ENCODE measurements around the gene TXNL1. TPM values are rescaled to one million over a fixed set of nuclear protein-coding genes. Genes with fewer than 3 reads are reported as not detected.

TXNL1 gene
- total RNA-seq, 1 donor from 2014 or later: 51.4 TPM

DNA sequence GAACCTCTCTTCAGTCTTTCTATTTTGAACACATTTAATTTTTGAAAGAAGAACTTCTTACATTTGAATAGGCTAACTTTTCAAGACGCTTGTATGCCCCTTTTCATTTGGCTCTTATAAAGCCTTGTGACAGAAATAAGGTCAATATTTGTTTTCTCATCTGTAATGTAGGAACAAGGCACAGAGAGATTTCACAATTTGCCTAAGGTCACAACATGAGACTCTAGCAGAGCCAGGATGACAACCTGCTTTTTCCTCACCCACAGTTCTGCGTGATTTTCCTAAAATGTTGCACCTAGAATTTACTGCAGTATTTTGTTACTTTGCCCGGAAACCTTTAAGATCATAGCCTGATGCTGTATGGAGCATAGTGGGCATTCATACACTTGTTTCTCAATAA, 67.4 kb downstream of the TXNL1 start:
- no peak overlapping the region for H3K4me3 ChIP-seq (ENCODE audit: low read depth, low read length)
- TF ChIP-seq, protein P1, sequence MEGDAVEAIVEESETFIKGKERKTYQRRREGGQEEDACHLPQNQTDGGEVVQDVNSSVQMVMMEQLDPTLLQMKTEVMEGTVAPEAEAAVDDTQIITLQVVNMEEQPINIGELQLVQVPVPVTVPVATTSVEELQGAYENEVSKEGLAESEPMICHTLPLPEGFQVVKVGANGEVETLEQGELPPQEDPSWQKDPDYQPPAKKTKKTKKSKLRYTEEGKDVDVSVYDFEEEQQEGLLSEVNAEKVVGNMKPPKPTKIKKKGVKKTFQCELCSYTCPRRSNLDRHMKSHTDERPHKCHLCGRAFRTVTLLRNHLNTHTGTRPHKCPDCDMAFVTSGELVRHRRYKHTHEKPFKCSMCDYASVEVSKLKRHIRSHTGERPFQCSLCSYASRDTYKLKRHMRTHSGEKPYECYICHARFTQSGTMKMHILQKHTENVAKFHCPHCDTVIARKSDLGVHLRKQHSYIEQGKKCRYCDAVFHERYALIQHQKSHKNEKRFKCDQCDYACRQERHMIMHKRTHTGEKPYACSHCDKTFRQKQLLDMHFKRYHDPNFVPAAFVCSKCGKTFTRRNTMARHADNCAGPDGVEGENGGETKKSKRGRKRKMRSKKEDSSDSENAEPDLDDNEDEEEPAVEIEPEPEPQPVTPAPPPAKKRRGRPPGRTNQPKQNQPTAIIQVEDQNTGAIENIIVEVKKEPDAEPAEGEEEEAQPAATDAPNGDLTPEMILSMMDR (conservative IDR thresholded peaks at IDR 0.05; ENCODE audit: low read depth, low read length): no peak
- no peak for DNase-seq (ENCODE audit: low read depth)

DNA sequence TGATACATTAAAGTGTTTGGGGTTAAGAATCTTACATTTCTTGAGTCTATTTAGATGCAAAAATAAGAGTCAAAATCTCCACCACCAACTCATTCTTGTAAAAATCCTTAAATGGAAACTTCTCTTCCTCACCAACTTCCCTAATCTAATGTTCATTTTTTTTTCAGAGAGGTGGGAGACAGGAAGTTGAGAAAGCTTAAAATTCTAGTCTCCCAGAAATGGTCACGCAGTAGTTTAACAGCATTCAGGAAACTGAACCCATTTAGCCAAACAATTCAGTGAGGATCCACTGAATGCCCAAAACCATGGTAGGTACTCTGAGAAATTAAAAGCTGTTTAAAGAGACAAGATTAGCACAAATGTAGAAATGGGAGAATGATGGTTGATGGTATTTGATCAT, 69.0 kb downstream of the TXNL1 start:
- H3K4me3 ChIP-seq (ENCODE audit: low read depth, low read length): no peak overlapping the region
- TF ChIP-seq, protein P1 (conservative IDR thresholded peaks at IDR 0.05; ENCODE audit: low read depth, low read length): no peak
- no peak for DNase-seq (ENCODE audit: low read depth)

DNA sequence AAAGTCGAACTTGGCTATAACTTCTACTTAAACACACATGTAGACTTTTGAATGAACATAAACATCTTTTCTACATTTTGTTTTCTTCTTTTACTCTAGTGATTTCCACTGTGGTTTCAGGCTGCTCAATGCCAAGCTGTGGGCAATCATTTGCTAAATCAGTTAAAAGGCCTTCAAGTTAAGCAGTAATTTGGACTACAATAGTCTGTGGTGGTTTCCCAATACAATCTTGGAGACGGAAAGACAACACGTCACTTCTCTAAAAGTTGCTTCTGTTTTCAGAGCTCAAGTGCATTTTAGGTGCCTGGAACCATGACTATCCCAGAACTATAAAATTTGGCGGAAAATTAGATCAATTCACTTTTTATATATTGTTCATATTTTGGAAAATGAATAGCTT, 69.4 kb downstream of the TXNL1 start:
- TF ChIP-seq, protein P1 (conservative IDR thresholded peaks at IDR 0.05; ENCODE audit: low read depth, low read length): no peak
- no peak overlapping the region for H3K4me3 ChIP-seq (ENCODE audit: low read depth, low read length)
- peak; percentile 59 for DNase-seq (ENCODE audit: low read depth)

DNA sequence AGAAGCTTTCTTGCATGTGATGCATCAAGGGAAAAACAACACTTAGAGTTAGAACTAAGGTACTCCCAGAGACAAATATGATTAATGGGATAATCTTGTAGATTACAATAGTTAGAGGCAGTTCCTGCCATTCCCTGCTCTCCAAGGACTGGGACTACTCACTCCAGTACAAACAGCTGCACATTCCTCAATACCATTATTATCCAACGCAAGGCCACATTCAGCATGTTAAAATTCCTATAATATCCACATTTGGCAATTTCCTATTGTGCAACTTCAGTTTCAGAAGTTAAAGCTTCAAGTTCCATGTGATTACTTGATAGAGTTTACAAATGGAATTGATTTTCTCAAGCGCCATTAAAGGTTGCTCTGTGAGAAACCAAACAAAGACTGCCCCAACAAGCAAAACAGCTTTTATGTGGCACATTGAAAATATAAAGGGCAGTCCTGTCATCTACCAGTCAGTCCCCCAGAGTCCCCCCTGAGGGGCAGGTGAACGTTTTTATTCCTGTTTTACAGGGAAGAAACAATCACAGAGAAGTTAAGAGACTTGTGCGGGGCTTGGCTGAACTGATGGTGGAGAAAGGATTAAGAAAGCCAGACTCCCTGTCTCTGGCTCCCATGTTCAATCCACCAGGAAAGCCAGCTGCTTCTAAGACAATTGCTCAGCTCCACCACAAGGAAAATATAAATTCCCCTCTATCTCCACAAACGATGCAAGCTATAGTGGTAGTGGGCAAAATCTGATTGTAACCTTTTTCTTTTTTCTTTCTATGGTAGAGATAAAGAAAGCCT, 72.6 kb downstream of the TXNL1 start:
- no peak overlapping the region for H3K4me3 ChIP-seq (ENCODE audit: low read depth, low read length)
- TF ChIP-seq, protein P1 (conservative IDR thresholded peaks at IDR 0.05; ENCODE audit: low read depth, low read length): no peak
- no peak for DNase-seq (ENCODE audit: low read depth)

DNA sequence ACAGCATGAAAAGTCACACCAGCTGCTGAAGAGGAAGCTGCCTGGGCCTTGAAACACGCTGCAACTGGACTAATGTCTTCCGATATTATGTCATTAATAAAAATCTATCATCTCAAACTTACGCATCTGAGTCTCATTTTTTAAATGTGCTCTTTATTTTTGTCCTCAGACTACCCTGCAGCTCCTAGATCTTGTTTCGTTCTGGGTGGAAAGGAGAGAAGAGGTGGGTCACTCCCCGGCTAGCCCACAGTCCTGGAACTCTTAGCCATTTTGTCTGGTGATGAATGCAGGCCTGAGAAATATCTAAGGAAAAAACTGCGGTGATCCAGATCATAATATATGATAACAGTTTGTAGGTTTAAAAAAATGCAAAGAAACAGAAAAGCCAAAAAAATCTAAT, 73.3 kb downstream of the TXNL1 start:
- no peak for DNase-seq (ENCODE audit: low read depth)
- H3K4me3 ChIP-seq (ENCODE audit: low read depth, low read length): no peak overlapping the region
- TF ChIP-seq, protein P1 (conservative IDR thresholded peaks at IDR 0.05; ENCODE audit: low read depth, low read length): no peak

DNA sequence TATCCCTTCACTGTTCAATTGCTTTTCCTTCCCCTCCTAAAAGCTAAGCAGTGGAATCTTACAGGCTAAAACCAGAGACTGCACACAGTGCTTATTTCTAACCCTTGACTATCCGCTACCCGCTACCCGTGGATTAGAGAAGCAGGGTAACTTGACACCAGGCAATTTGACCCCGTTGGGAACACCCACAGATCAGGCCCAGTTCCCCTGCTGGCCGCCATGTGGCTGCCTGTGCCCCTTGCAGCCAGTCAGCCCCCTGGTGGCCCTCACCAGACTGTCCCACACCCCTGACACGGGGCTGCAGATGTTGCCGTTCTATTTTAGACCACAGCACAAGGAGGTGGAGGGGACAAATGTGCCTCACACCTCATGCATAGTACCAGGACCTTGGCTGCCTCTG, 74.8 kb downstream of the TXNL1 start:
- DNase-seq (ENCODE audit: low read depth): no peak
- TF ChIP-seq, protein P1 (conservative IDR thresholded peaks at IDR 0.05; ENCODE audit: low read depth, low read length): peak; percentile 23
- no peak overlapping the region for H3K4me3 ChIP-seq (ENCODE audit: low read depth, low read length)

DNA sequence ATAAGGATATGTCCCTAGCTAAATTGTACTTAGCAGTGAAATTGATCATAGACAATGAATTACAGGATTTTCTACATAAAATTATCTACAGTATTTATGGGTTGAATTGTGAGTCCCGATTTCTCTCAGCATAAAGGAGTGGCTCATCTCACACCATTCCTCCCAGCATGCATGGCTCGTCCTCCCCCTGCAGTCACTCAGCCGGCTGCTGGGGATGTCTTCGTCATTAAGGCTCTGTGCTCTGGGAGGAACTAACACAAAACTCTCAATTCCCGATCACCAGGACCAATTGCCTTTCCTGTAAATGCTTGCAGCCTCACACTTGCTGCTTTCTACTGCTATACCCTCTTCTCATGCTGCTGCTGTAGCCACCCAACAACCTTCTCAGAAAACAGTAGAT, 75.9 kb downstream of the TXNL1 start:
- TF ChIP-seq, protein P1 (conservative IDR thresholded peaks at IDR 0.05; ENCODE audit: low read depth, low read length): no peak
- H3K4me3 ChIP-seq (ENCODE audit: low read depth, low read length): no peak overlapping the region
- DNase-seq (ENCODE audit: low read depth): no peak

Data from epithelial cell of proximal tubule (primary cell).